ENCODE measurements around the gene POLE.

DNA sequence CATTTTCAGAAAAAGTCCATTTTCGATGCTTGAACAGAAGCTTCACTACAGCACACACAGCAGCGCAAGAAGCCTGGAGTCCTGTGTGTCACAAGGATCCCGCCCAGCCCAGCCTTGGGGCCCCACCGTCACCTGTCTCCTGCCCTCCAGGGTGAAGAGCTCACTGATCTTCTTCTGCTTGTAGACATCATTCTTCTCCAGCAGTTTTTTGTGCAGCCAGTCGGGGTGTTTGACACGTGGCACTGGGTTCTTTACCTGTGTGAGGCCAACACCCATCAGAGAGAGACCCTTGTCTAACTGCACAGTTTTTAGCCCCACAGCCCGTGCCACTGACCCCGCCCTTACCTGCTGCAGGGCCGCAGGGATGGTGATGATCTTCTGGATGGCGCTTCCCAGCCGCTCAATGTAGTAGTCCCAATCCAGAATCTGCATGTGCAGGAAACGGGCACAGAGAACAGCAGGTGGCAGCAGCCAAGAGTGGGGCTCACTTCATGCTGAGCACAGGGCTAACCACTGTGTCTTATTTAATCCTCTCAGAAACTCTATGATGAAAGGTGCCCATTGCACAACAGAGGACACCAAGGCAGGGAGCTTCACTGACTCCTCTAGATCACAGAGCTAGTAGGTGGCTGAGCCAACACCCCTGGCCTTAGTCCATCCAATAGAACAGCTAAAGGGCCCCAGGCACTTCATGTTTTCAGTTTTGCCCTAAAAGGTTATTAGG lies 30.0 kb downstream of the POLE start:
- TF ChIP-seq TAF1 (conservative IDR thresholded peaks at IDR 0.05) = no peak
- TF ChIP-seq RAD21 (IDR thresholded peaks at IDR 0.05) = peak; percentile 45 to 57
- TF ChIP-seq YY1 (IDR thresholded peaks at IDR 0.05) = no peak
- TF ChIP-seq, protein P1, sequence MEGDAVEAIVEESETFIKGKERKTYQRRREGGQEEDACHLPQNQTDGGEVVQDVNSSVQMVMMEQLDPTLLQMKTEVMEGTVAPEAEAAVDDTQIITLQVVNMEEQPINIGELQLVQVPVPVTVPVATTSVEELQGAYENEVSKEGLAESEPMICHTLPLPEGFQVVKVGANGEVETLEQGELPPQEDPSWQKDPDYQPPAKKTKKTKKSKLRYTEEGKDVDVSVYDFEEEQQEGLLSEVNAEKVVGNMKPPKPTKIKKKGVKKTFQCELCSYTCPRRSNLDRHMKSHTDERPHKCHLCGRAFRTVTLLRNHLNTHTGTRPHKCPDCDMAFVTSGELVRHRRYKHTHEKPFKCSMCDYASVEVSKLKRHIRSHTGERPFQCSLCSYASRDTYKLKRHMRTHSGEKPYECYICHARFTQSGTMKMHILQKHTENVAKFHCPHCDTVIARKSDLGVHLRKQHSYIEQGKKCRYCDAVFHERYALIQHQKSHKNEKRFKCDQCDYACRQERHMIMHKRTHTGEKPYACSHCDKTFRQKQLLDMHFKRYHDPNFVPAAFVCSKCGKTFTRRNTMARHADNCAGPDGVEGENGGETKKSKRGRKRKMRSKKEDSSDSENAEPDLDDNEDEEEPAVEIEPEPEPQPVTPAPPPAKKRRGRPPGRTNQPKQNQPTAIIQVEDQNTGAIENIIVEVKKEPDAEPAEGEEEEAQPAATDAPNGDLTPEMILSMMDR (IDR thresholded peaks at IDR 0.05; ENCODE audit: low read depth, low read length, missing input control) = no peak
- TF ChIP-seq, protein P2, sequence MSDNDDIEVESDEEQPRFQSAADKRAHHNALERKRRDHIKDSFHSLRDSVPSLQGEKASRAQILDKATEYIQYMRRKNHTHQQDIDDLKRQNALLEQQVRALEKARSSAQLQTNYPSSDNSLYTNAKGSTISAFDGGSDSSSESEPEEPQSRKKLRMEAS (IDR thresholded peaks at IDR 0.05) = no peak
- TF ChIP-seq EGR1 (IDR thresholded peaks at IDR 0.05; ENCODE audit: low read depth in 2 of 2) = no peak
- TF ChIP-seq GABPA (IDR thresholded peaks at IDR 0.05 in 1 of 2, conservative IDR thresholded peaks at IDR 0.05 in 1 of 2) = no peak
- TF ChIP-seq, protein P3, sequence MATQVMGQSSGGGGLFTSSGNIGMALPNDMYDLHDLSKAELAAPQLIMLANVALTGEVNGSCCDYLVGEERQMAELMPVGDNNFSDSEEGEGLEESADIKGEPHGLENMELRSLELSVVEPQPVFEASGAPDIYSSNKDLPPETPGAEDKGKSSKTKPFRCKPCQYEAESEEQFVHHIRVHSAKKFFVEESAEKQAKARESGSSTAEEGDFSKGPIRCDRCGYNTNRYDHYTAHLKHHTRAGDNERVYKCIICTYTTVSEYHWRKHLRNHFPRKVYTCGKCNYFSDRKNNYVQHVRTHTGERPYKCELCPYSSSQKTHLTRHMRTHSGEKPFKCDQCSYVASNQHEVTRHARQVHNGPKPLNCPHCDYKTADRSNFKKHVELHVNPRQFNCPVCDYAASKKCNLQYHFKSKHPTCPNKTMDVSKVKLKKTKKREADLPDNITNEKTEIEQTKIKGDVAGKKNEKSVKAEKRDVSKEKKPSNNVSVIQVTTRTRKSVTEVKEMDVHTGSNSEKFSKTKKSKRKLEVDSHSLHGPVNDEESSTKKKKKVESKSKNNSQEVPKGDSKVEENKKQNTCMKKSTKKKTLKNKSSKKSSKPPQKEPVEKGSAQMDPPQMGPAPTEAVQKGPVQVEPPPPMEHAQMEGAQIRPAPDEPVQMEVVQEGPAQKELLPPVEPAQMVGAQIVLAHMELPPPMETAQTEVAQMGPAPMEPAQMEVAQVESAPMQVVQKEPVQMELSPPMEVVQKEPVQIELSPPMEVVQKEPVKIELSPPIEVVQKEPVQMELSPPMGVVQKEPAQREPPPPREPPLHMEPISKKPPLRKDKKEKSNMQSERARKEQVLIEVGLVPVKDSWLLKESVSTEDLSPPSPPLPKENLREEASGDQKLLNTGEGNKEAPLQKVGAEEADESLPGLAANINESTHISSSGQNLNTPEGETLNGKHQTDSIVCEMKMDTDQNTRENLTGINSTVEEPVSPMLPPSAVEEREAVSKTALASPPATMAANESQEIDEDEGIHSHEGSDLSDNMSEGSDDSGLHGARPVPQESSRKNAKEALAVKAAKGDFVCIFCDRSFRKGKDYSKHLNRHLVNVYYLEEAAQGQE (IDR thresholded peaks at IDR 0.05) = no peak
- no peak for TF ChIP-seq HNF4G (IDR thresholded peaks at IDR 0.05)
- TF ChIP-seq, protein P4, sequence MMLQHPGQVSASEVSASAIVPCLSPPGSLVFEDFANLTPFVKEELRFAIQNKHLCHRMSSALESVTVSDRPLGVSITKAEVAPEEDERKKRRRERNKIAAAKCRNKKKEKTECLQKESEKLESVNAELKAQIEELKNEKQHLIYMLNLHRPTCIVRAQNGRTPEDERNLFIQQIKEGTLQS (IDR thresholded peaks at IDR 0.05) = no peak
- TF ChIP-seq JUND (IDR thresholded peaks at IDR 0.05) = no peak
